GM12891 (cell line): ENCODE data around the gene PPIE.

Experiments
- PAX5 ChIP-seq: IDR thresholded peaks from 2 replicates; pipeline ENCODE4 v1.6.1; 2011; ENCODE audit warnings: low read length, moderate library complexity, mild to moderate bottlenecking; ENCODE audit not compliant: insufficient read depth, severe bottlenecking
- POLR2A ChIP-seq: IDR thresholded peaks from 2 replicates; pipeline ENCODE4 v1.6.1; 2011; ENCODE audit warnings: low read depth, low read length, control low read depth
- POLR2AphosphoS5 ChIP-seq: IDR thresholded peaks from 2 replicates; pipeline ENCODE4 v1.6.1; 2011; ENCODE audit warnings: low read depth, low read length, control low read depth
- SPI1 ChIP-seq: IDR thresholded peaks from 2 replicates; pipeline ENCODE4 v1.6.1; 2011; ENCODE audit warnings: low read depth, low read length, control low read depth
- TAF1 ChIP-seq: IDR thresholded peaks from 2 replicates; pipeline ENCODE4 v1.6.1; 2011; ENCODE audit warnings: low read depth, low read length, control low read depth

DNA sequence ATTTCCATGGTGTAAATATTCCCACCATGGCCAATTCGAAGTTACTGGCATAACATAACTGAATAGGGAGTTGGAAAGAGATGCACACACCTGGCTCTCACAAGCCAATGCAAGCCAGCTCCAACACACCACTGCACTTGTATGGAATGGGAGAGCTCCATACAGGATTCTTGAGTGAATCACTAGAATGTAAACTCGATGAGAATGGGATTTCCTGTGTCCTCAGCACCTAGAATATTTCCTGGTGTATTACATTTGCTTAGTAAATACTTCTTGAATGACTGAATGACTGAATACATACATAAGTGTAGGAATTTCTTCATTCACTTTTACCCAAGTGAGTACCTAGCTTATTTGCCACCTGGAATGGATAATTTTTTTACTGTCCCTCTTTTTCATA lies 16.2 kb upstream of the PPIE start:
- TF ChIP-seq POLR2A (no peak), POLR2AphosphoS5 (no peak), TAF1 (no peak), SPI1 (no peak), PAX5 (no peak)
